K562 (cell line): ENCODE measurements around the gene SART3. TPM values are rescaled to one million over a fixed set of nuclear protein-coding genes. Genes with fewer than 3 reads are reported as not detected.
A peak's percentile ranks its signal among the peaks of the same experiment; 100 is the strongest.

ENCODE experiments used
- FOXA1 ChIP-seq: fragments of 450-650 bp; IDR thresholded peaks from 2 replicates; pipeline ENCODE4 v1.6.1; 2016; ENCODE audit warnings: mild to moderate bottlenecking, borderline replicate concordance
- FOXJ3 ChIP-seq: sonication (generic); formaldehyde crosslinking; IDR thresholded peaks from 2 replicates; pipeline ENCODE4 v1.4.0; 2020; ENCODE audit warnings: mild to moderate bottlenecking, missing genetic modification reagents
- FOXK1 ChIP-seq: sonication (generic); formaldehyde crosslinking; IDR thresholded peaks from 2 replicates; pipeline ENCODE4 v1.8.0; 2022; ENCODE audit warnings: missing genetic modification reagents, mild to moderate bottlenecking, borderline replicate concordance
- FOXP1 ChIP-seq: sonication (generic); formaldehyde crosslinking; IDR thresholded peaks from 2 replicates; pipeline ENCODE4 v1.8.0; 2022; ENCODE audit warnings: mild to moderate bottlenecking, missing genetic modification reagents
- HDGF ChIP-seq: fragments of 450-650 bp; IDR thresholded peaks from 2 replicates; pipeline ENCODE4 v1.6.1; 2016
- HEY1 ChIP-seq: fragments of 250-450 bp; sonication (Bioruptor Pico); IDR thresholded peaks from 2 replicates; pipeline ENCODE4 v1.5.0; 2020; ENCODE audit warnings: mild to moderate bottlenecking, moderate library complexity, borderline replicate concordance
- ILF3 ChIP-seq: fragments of 450-650 bp; IDR thresholded peaks from 2 replicates; pipeline ENCODE4 v1.6.1; 2018; ENCODE audit warnings: antibody characterized with exemption, mild to moderate bottlenecking, moderate library complexity, borderline replicate concordance
- JUNB ChIP-seq: fragments of 450-650 bp; formaldehyde crosslinking; conservative IDR thresholded peaks from 2 replicates; pipeline ENCODE4 v1.4.0; 2020; ENCODE audit warnings: mild to moderate bottlenecking
- KAT7 ChIP-seq: sonication (generic); formaldehyde crosslinking; IDR thresholded peaks from 2 replicates; pipeline ENCODE4 v1.8.0; 2022; ENCODE audit warnings: missing genetic modification reagents, mild to moderate bottlenecking, borderline replicate concordance
- NEUROD1 ChIP-seq: fragments of 150-350 bp; IDR thresholded peaks from 2 replicates; pipeline ENCODE4 v1.6.1; 2014; ENCODE audit warnings: borderline replicate concordance, low read length, low read depth; ENCODE audit not compliant: partially characterized antibody
- RUNX1 ChIP-seq: sonication (generic); IDR thresholded peaks from 2 replicates; pipeline ENCODE4 v1.6.1; 2016; ENCODE audit warnings: antibody characterized with exemption, low read depth
- SETDB1 ChIP-seq: IDR thresholded peaks from one replicate; pipeline ENCODE4 v1.6.1; 2012; ENCODE audit warnings: low read length, control low read depth, inconsistent platforms
- SMAD3 ChIP-seq: fragments of 450-650 bp; formaldehyde crosslinking; conservative IDR thresholded peaks from 2 replicates; pipeline ENCODE4 v1.4.0; 2020; ENCODE audit warnings: mild to moderate bottlenecking
- SPI1 ChIP-seq: IDR thresholded peaks from 2 replicates; pipeline ENCODE4 v1.6.1; 2011; ENCODE audit warnings: low read depth, low read length, control low read depth, borderline replicate concordance
- ZNF184 ChIP-seq: sonication (generic); formaldehyde crosslinking; IDR thresholded peaks from 2 replicates; pipeline ENCODE4 v1.5.0; 2020; ENCODE audit warnings: missing genetic modification reagents
- ZNF354B ChIP-seq: fragments of 250-450 bp; sonication (Bioruptor Pico); IDR thresholded peaks from 2 replicates; pipeline ENCODE4 v1.4.0; 2020
- ZNF717 ChIP-seq: fragments of 250-450 bp; sonication (Bioruptor Pico); IDR thresholded peaks from 2 replicates; pipeline ENCODE4 v1.5.0; 2021
- ZNF76 ChIP-seq: fragments of 250-450 bp; sonication (Bioruptor Pico); IDR thresholded peaks from 2 replicates; pipeline ENCODE4 v1.4.0; 2020; ENCODE audit warnings: mild to moderate bottlenecking, moderate library complexity, borderline replicate concordance
- polyA plus RNA-seq, 8 experiments: library from polyadenylated mRNA; depleted of rRNA in 4 of 8; stranded (reverse) in 5 of 8; unstranded in 3 of 8; fragments of >200 nt; fragmentation: Nextera tagmentation in 2 of 8; fragmentation: Illumina TruSeq in 1 of 8; extraction: Ambion mirVana in 2 of 8; extraction: Trizol in 1 of 8; gene quantifications; 2 replicates each; pipeline versions ENCODE4 v1.2.1 to v1.2.3, GENCODE V29; 2011 to 2014; ENCODE audit warnings: inconsistent platforms in 1 of 8, missing spikeins in 1 of 8
- total RNA-seq, 7 experiments: library from RNA; depleted of rRNA in 6 of 7; stranded (reverse); fragments of >200 nt in 6 of 7; fragmentation: Illumina TruSeq in 2 of 7; extraction: Trizol in 2 of 7; gene quantifications; 2 replicates each; pipeline versions ENCODE4 v1.2.1 to v1.2.3, GENCODE V29; 2011 to 2021; ENCODE audit warnings: low replicate concordance in 1 of 7
- TF ChIP-seq, protein P1 (sequence below): fragments of 450-650 bp; IDR thresholded peaks from 2 replicates; pipeline ENCODE4 v1.6.1; 2016; ENCODE audit warnings: mild to moderate bottlenecking
- TF ChIP-seq, protein P2 (sequence below): fragments of 250-450 bp; sonication (Bioruptor Pico); IDR thresholded peaks from 2 replicates; pipeline ENCODE4 v1.4.0; 2020; ENCODE audit warnings: borderline replicate concordance

SART3 gene
- total and polyA plus RNA-seq, 9 of the 15 experiments (the other 6 are each of a cell fraction or from before 2014, with no cell fraction given): 8.9 to 167 (median 56.7) TPM

DNA sequence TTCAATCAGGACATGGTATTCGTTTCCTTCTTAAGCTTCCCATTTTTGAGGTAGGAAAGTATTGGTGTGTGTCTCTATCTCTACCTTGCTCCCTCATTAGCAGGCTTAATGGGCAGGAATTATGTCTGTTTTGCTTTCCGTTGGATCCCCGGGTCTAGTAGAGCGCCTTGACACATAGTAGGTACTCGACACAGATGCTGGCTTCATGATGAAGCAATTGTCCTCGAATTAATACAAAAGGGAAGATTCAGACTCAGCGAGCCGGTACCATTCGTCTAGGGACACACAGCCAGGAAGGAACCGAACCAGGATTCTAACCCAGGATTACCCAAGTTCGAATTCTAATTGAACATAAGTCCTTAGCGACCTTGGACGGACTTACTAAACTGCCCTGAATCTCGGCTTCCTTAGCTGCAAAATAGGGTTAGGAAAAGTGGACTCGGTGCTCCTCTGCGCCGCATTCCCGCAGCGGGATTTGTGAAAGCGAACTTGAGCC lies 927 bp upstream of the SART3 start (continued):
- TF ChIP-seq SMAD3 (no peak), HDGF (no peak), SPI1 (no peak), SETDB1 (no peak), JUNB (no peak), FOXP1 (CRISPR knock-in tag) (no peak), ZNF76 (CRISPR knock-in tag) (no peak), ZNF717 (CRISPR knock-in tag) (0 out of 2 replicates have a peak, but pooled peaks have one; percentile 28), KAT7 (CRISPR knock-in tag) (peak; percentile 15; the same call in 1 of the 2 replicates), FOXK1 (CRISPR knock-in tag) (no peak), HEY1 (no peak), ZNF184 (CRISPR knock-in tag) (no peak), FOXJ3 (CRISPR knock-in tag) (no peak), ZNF354B (no peak), FOXA1 (no peak), NEUROD1 (no peak), ILF3 (no peak), RUNX1 (no peak)
- TF ChIP-seq, protein P1, sequence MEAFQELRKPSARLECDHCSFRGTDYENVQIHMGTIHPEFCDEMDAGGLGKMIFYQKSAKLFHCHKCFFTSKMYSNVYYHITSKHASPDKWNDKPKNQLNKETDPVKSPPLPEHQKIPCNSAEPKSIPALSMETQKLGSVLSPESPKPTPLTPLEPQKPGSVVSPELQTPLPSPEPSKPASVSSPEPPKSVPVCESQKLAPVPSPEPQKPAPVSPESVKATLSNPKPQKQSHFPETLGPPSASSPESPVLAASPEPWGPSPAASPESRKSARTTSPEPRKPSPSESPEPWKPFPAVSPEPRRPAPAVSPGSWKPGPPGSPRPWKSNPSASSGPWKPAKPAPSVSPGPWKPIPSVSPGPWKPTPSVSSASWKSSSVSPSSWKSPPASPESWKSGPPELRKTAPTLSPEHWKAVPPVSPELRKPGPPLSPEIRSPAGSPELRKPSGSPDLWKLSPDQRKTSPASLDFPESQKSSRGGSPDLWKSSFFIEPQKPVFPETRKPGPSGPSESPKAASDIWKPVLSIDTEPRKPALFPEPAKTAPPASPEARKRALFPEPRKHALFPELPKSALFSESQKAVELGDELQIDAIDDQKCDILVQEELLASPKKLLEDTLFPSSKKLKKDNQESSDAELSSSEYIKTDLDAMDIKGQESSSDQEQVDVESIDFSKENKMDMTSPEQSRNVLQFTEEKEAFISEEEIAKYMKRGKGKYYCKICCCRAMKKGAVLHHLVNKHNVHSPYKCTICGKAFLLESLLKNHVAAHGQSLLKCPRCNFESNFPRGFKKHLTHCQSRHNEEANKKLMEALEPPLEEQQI: no peak
- TF ChIP-seq, protein P2, sequence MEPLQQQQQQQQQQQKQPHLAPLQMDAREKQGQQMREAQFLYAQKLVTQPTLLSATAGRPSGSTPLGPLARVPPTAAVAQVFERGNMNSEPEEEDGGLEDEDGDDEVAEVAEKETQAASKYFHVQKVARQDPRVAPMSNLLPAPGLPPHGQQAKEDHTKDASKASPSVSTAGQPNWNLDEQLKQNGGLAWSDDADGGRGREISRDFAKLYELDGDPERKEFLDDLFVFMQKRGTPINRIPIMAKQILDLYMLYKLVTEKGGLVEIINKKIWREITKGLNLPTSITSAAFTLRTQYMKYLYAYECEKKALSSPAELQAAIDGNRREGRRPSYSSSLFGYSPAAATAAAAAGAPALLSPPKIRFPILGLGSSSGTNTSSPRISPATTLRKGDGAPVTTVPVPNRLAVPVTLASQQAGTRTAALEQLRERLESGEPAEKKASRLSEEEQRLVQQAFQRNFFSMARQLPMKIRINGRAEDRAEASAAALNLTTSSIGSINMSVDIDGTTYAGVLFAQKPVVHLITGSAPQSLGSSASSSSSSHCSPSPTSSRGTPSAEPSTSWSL (CRISPR knock-in tag): no peak
